BJ (cell line): ENCODE results near the gene KCNAB1. TPM values are rescaled to one million over a fixed set of nuclear protein-coding genes. Genes with fewer than 3 reads are reported as not detected.

Experiments
- CTCF ChIA-PET: fragments of 350-600 bp; formaldehyde crosslinking; extraction: SDS; loops from one replicate; lab custom pipeline; 2021; ENCODE audit warnings: antibody characterized with exemption, inconsistent platforms; lab: Yijun Ruan, JAX
- POLR2A ChIA-PET: fragments of 300-600 bp; sonication (Branson Sonifier 250); formaldehyde crosslinking; extraction: SDS; loops from one replicate; lab custom pipeline; 2021; ENCODE audit warnings: antibody characterized with exemption; lab: Charles Lee
- DNase-seq: peaks from one replicate; pipeline ENCODE4 v3.0.0-alpha.2; 2011; ENCODE audit warnings: low read depth
- H3K27me3 ChIP-seq: 2 replicates; pipeline ENCODE4 v1.6.0; 2011; ENCODE audit warnings: low read length; ENCODE audit not compliant: control insufficient read depth, insufficient read depth
- H3K36me3 ChIP-seq: 2 replicates; pipeline ENCODE4 v1.5.1; 2011; ENCODE audit warnings: low read length; ENCODE audit not compliant: control insufficient read depth, insufficient read depth
- H3K4me3 ChIP-seq: 2 replicates; pipeline ENCODE4 v1.5.1; 2011; ENCODE audit warnings: low read depth, mild to moderate bottlenecking, control low read depth, low read length
- CTCF ChIP-seq: IDR thresholded peaks from 2 replicates; pipeline ENCODE4 v1.5.1; 2011; ENCODE audit warnings: low read depth, mild to moderate bottlenecking, control low read depth, inconsistent platforms, low read length, moderate library complexity; ENCODE audit not compliant: insufficient read depth
- polyA plus RNA-seq: library from polyadenylated mRNA; depleted of rRNA; stranded (reverse); fragments of >200 nt; gene quantifications from 2 replicates; pipeline ENCODE4 v1.2.3, GENCODE V29; 2011

Gene KCNAB1
- polyA plus RNA-seq, 1 experiment = not detected

GRCh38 chr3:156246961-156247725, 126.8 kb downstream of the KCNAB1 start:
- ChIA-PET POLR2A (no interaction called here), CTCF (interaction anchor here (0.6 to 1.0 kb wide), 3 partner anchors 9 to 157 kb away, joined by 3 to 4 read pairs (median 4); no protein-coding TSS in a partner anchor)
- TF ChIP-seq CTCF = no peak
- DNase-seq = no peak
- H3K27me3 ChIP-seq = no peaks in the 10 kb centered on the region
- no peaks in the 10 kb centered on the region for H3K36me3 ChIP-seq
- H3K4me3 ChIP-seq = no peak overlapping the region

- no peak for DNase-seq
- no peak for TF ChIP-seq CTCF
- ChIA-PET POLR2A (no interaction called here), CTCF (interaction anchor here (1.8 kb wide), 2 partner anchors 15 to 98 kb away, joined by 4 to 5 read pairs; no protein-coding TSS in a partner anchor)
- Histone ChIP-seq H3K27me3 (no peaks in the 10 kb centered on the region), H3K36me3 (no peaks in the 10 kb centered on the region), H3K4me3 (no peak overlapping the region)
These were observed 130.2 kb downstream of the KCNAB1 start for GRCh38 chr3:156250550-156250949.

- Histone ChIP-seq H3K27me3 (no peaks in the 10 kb centered on the region), H3K36me3 (no peaks in the 10 kb centered on the region), H3K4me3 (no peak overlapping the region)
- ChIA-PET POLR2A (no interaction called here), CTCF (no interaction called here)
- DNase-seq = no peak
- no peak for TF ChIP-seq CTCF
These were observed 131.0 kb downstream of the KCNAB1 start for GRCh38 chr3:156251424-156251823.

GRCh38 chr3:156252656-156253055, 132.3 kb downstream of the KCNAB1 start:
- no peaks in the 10 kb centered on the region for H3K36me3 ChIP-seq
- DNase-seq = no peak
- no peak overlapping the region for H3K4me3 ChIP-seq
- POLR2A ChIA-PET = no interaction called here
- CTCF ChIA-PET = interaction anchor here (0.9 kb wide), 1 partner anchor 11 kb away, joined by 3 read pairs; no protein-coding TSS in a partner anchor
- no peak for TF ChIP-seq CTCF
- H3K27me3 ChIP-seq = no peaks in the 10 kb centered on the region

- no peak for TF ChIP-seq CTCF
- no peaks in the 10 kb centered on the region for H3K36me3 ChIP-seq
- ChIA-PET CTCF (interaction anchor here (0.9 kb wide), 1 partner anchor 12 kb away, joined by 3 read pairs; no protein-coding TSS in a partner anchor), POLR2A (no interaction called here)
- no peak for DNase-seq
- no peak overlapping the region for H3K4me3 ChIP-seq
- no peaks in the 10 kb centered on the region for H3K27me3 ChIP-seq
These were observed 132.8 kb downstream of the KCNAB1 start for GRCh38 chr3:156253150-156253549.
